Liver (tissue), 9 donors: ENCODE results near the gene RALGPS1. TPM values are rescaled to one million over a fixed set of nuclear protein-coding genes. Genes with fewer than 3 reads are reported as not detected.

Experiments used
- DNase-seq: peaks from one replicate; pipeline ENCODE4 v3.0.0-alpha.2; 2017; ENCODE audit warnings: low spot score
- H3K27ac ChIP-seq, 2 donors: one replicate each; pipeline ENCODE4 v1.7.0; 2013; ENCODE audit warnings: inconsistent platforms in 2 of 2, low read length in 2 of 2, control low read depth in 1 of 2, low read depth in 1 of 2, mild to moderate bottlenecking in 1 of 2
- H3K27me3 ChIP-seq, 4 donors: one replicate each; pipeline versions ENCODE4 v1.6.1 to v1.7.0; 2013; ENCODE audit warnings: low read length in 3 of 4, inconsistent platforms in 1 of 4, mild to moderate bottlenecking in 1 of 4, moderate library complexity in 1 of 4; ENCODE audit not compliant: control insufficient read depth in 4 of 4, insufficient read depth in 4 of 4
- H3K36me3 ChIP-seq, 4 donors: one replicate each; pipeline versions ENCODE4 v1.6.1 to v1.7.0; 2013; ENCODE audit warnings: low read length in 3 of 4, mild to moderate bottlenecking in 3 of 4, low read depth in 1 of 4, moderate library complexity in 1 of 4; ENCODE audit not compliant: control insufficient read depth in 4 of 4, insufficient read depth in 3 of 4
- H3K4me1 ChIP-seq, 4 donors: one replicate each; pipeline versions ENCODE4 v1.6.1 to v1.7.0; 2013; ENCODE audit warnings: low read length in 3 of 4, mild to moderate bottlenecking in 3 of 4, moderate library complexity in 1 of 4; ENCODE audit not compliant: control insufficient read depth in 4 of 4, insufficient read depth in 4 of 4
- H3K4me3 ChIP-seq, 3 donors: one replicate each; pipeline versions ENCODE4 v1.6.1 to v1.7.0; 2013; ENCODE audit warnings: low read length in 3 of 3, control low read depth in 1 of 3, low read depth in 1 of 3, mild to moderate bottlenecking in 1 of 3
- H3K9ac ChIP-seq, 2 donors: one replicate each; pipeline ENCODE4 v1.7.0; 2013; ENCODE audit warnings: low read length in 2 of 2, mild to moderate bottlenecking in 2 of 2, moderate library complexity in 2 of 2, control low read depth in 1 of 2, low read depth in 1 of 2
- H3K9me3 ChIP-seq, 4 donors: one replicate each; pipeline versions ENCODE4 v1.6.1 to v1.7.0; 2013; ENCODE audit warnings: low read length in 3 of 4; ENCODE audit not compliant: control insufficient read depth in 4 of 4
- ATF3 ChIP-seq: IDR thresholded peaks from 2 replicates; pipeline ENCODE4 v1.6.1; 2016; ENCODE audit warnings: antibody characterized with exemption
- CTCF ChIP-seq: fragments of 150-350 bp; IDR thresholded peaks from 2 replicates; pipeline ENCODE4 v1.5.1; 2017; ENCODE audit warnings: improper control_type of control experiment, low read depth, low read length; ENCODE audit not compliant: missing input control
- EGR1 ChIP-seq, 2 donors: IDR thresholded peaks; 2 replicates each; pipeline ENCODE4 v1.6.1; 2016 to 2018; ENCODE audit warnings: antibody characterized with exemption in 2 of 2, low read depth in 2 of 2
- FOXA1 ChIP-seq: IDR thresholded peaks from 2 replicates; pipeline ENCODE4 v1.6.1; 2016; ENCODE audit warnings: antibody characterized with exemption
- FOXA2 ChIP-seq: IDR thresholded peaks from 2 replicates; pipeline ENCODE4 v1.6.1; 2016; ENCODE audit warnings: antibody characterized with exemption
- GABPA ChIP-seq, 2 donors: IDR thresholded peaks in 1 of 2; conservative IDR thresholded peaks in 1 of 2; 2 replicates each; pipeline ENCODE4 v1.6.1; 2016; ENCODE audit warnings: antibody characterized with exemption in 2 of 2, mild to moderate bottlenecking in 1 of 2, moderate library complexity in 1 of 2
- HNF4A ChIP-seq, 2 donors: conservative IDR thresholded peaks; 2 replicates each; pipeline ENCODE4 v1.6.1; 2016; ENCODE audit warnings: antibody characterized with exemption in 2 of 2, mild to moderate bottlenecking in 2 of 2
- HNF4G ChIP-seq: IDR thresholded peaks from 2 replicates; pipeline ENCODE4 v1.6.1; 2016; ENCODE audit warnings: antibody characterized with exemption
- JUND ChIP-seq, 2 donors: IDR thresholded peaks; 2 replicates each; pipeline ENCODE4 v1.6.1; 2016; ENCODE audit warnings: antibody characterized with exemption in 2 of 2
- MAX ChIP-seq: IDR thresholded peaks from 2 replicates; pipeline ENCODE4 v1.6.1; 2016; ENCODE audit warnings: antibody characterized with exemption
- NR2F2 ChIP-seq: IDR thresholded peaks from 2 replicates; pipeline ENCODE4 v1.6.1; 2016; ENCODE audit warnings: antibody characterized with exemption
- RAD21 ChIP-seq, 2 donors: IDR thresholded peaks; 2 replicates each; pipeline ENCODE4 v1.6.1; 2016; ENCODE audit warnings: antibody characterized with exemption in 2 of 2, mild to moderate bottlenecking in 2 of 2
- REST ChIP-seq: IDR thresholded peaks from 2 replicates; pipeline ENCODE4 v1.6.1; 2016; ENCODE audit warnings: antibody characterized with exemption, mild to moderate bottlenecking
- RXRA ChIP-seq, 2 donors: IDR thresholded peaks; 2 replicates each; pipeline ENCODE4 v1.6.1; 2017 to 2018; ENCODE audit warnings: antibody characterized with exemption in 2 of 2, mild to moderate bottlenecking in 1 of 2
- SP1 ChIP-seq: IDR thresholded peaks from 2 replicates; pipeline ENCODE4 v1.6.1; 2018; ENCODE audit warnings: antibody characterized with exemption, mild to moderate bottlenecking
- TAF1 ChIP-seq: conservative IDR thresholded peaks from 2 replicates; pipeline ENCODE4 v1.6.1; 2016; ENCODE audit warnings: antibody characterized with exemption, mild to moderate bottlenecking
- YY1 ChIP-seq: IDR thresholded peaks from 2 replicates; pipeline ENCODE4 v1.6.1; 2016; ENCODE audit warnings: antibody characterized with exemption, mild to moderate bottlenecking
- ZBTB33 ChIP-seq: IDR thresholded peaks from 2 replicates; pipeline ENCODE4 v1.6.1; 2016; ENCODE audit warnings: antibody characterized with exemption
- WGBS: extraction: QIAGEN DNeasy Blood & Tissue Kit; methylation state at CpG from one replicate; pipeline ENCODE4 v1.1.7; 2013; 5-methylcytosine and 5-hydroxymethylcytosine counted together
- polyA plus RNA-seq, 2 donors: library from polyadenylated mRNA; stranded (reverse) in 1 of 2; unstranded in 1 of 2; fragments of 200-250 nt in 1 of 2; fragments of >200 nt in 1 of 2; fragmentation: Nextera tagmentation in 1 of 2; extraction: Ambion mirVana in 1 of 2; gene quantifications; one replicate each; pipeline versions ENCODE4 v1.2.1 to v1.2.3, GENCODE V29; 2013 to 2015
- total RNA-seq, 2 donors: library from RNA; depleted of rRNA; stranded (reverse); fragments of >200 nt; gene quantifications; one replicate each; pipeline ENCODE4 v1.2.3, GENCODE V29; 2014
- donor health status: healthy.
- donor health status: healthy.
- donor health status: healthy.
- donor health status: healthy.
- donor health status: healthy.

The RALGPS1 gene
- total and polyA plus RNA-seq, 4 donors: 1.4 to 2.7 (median 2.0) TPM

- TF ChIP-seq ZBTB33: no peak
- TF ChIP-seq RXRA (IDR thresholded peaks at IDR 0.05): no peak
- TF ChIP-seq EGR1 (IDR thresholded peaks at IDR 0.05; ENCODE audit: low read depth in 2 of 2): no peak
- no peak for TF ChIP-seq JUND (IDR thresholded peaks at IDR 0.05)
- TF ChIP-seq REST: no peak
- no peak for TF ChIP-seq RAD21 (IDR thresholded peaks at IDR 0.05)
- no peak for TF ChIP-seq GABPA (IDR thresholded peaks at IDR 0.05 in 1 of 2, conservative IDR thresholded peaks at IDR 0.05 in 1 of 2)
- TF ChIP-seq HNF4A (conservative IDR thresholded peaks at IDR 0.05): no peak
- TF ChIP-seq ATF3: no peak
- TF ChIP-seq NR2F2: no peak
- TF ChIP-seq HNF4G: no peak
- TF ChIP-seq TAF1: no peak
- TF ChIP-seq MAX: no peak
- no peak for TF ChIP-seq YY1
- no peak for TF ChIP-seq SP1
- TF ChIP-seq FOXA2: no peak
- no peak for TF ChIP-seq CTCF
- no peak for TF ChIP-seq FOXA1
- H3K4me3 ChIP-seq: no peak overlapping the region
- 88% methylated on average over 4 of the region's 4 CpGs for WGBS
- peaks cover 0 to 3% (median 0%) of the 10 kb centered on the region in 4 donors for H3K4me1 ChIP-seq
- H3K27ac ChIP-seq: no peak overlapping the region
- H3K9me3 ChIP-seq: no peaks in the 10 kb centered on the region
- no peak for DNase-seq
- no peaks in the 10 kb centered on the region for H3K27me3 ChIP-seq
- H3K36me3 ChIP-seq: no peaks in the 10 kb centered on the region
- H3K9ac ChIP-seq: no peak overlapping the region
Observed at GRCh38 chr9:127059765-127060361, 145.3 kb downstream of the RALGPS1 start.
